Esophagus muscularis mucosa (tissue), 3 donors: ENCODE results near the gene ALDH7A1.

ENCODE experiments used
- CTCF ChIP-seq, 3 experiments: fragments of 200-600 bp in 2 of 3; fragments of 450-650 bp in 1 of 3; sonication (generic) in 2 of 3; IDR thresholded peaks; one replicate each; pipeline ENCODE4 v1.5.1; 2017 to 2019; ENCODE audit warnings: antibody characterized with exemption in 3 of 3, mild to moderate bottlenecking in 2 of 3, moderate library complexity in 1 of 3
- POLR2A ChIP-seq: fragments of 450-650 bp; IDR thresholded peaks from one replicate; pipeline ENCODE4 v1.6.1; 2017; ENCODE audit warnings: antibody characterized with exemption, moderate library complexity, mild to moderate bottlenecking, low read depth

GRCh38 chr5:126536874-126537273 lies 58.1 kb downstream of the ALDH7A1 start:
- no peak for TF ChIP-seq POLR2A
- peak in 1 of 3 experiments; percentile 28 for TF ChIP-seq CTCF (IDR thresholded peaks at IDR 0.05)
